Right atrium auricular region (tissue), 2 donors: ENCODE data around the gene PTPN20. TPM values are rescaled to one million over a fixed set of nuclear protein-coding genes. Genes with fewer than 3 reads are reported as not detected.

Experiments used
- DNase-seq: peaks from one replicate; pipeline ENCODE4 v3.0.0-alpha.2; 2019; ENCODE audit warnings: low spot score
- H3K27ac ChIP-seq, 2 donors: fragments of 200-600 bp; sonication (generic); 1 replicate in 1 of 2; 2 replicates in 1 of 2; pipeline ENCODE4 v1.5.1; 2016 to 2019
- H3K27me3 ChIP-seq, 2 donors: fragments of 200-600 bp; sonication (generic); one replicate each; pipeline versions ENCODE4 v1.5.1 to v1.6.0; 2017 to 2019
- H3K36me3 ChIP-seq: fragments of 200-600 bp; sonication (generic); one replicate; pipeline ENCODE4 v1.5.1; 2016
- H3K4me1 ChIP-seq, 2 donors: fragments of 200-600 bp; sonication (generic); one replicate each; pipeline versions ENCODE4 v1.5.1 to v1.6.0; 2017 to 2019
- H3K4me3 ChIP-seq, 2 donors: fragments of 200-600 bp; sonication (generic); 1 replicate in 1 of 2; 2 replicates in 1 of 2; pipeline ENCODE4 v1.5.1; 2017 to 2019; ENCODE audit warnings: mild to moderate bottlenecking in 1 of 2, moderate library complexity in 1 of 2
- H3K9me3 ChIP-seq, 2 donors: fragments of 200-600 bp; sonication (generic); one replicate each; pipeline ENCODE4 v1.5.1; 2019
- total RNA-seq, 2 donors: library from RNA; depleted of rRNA; stranded (reverse); fragments of >200 nt; gene quantifications; one replicate each; pipeline ENCODE4 v1.1.0, GENCODE V29; 2016
- TF ChIP-seq, protein P1 (sequence below), 2 donors: fragments of 200-600 bp; sonication (generic); IDR thresholded peaks; one replicate each; pipeline ENCODE4 v1.5.1; 2019; ENCODE audit warnings: antibody characterized with exemption in 2 of 2

The PTPN20 gene
- total RNA-seq, 2 donors from 2014 or later, result 7.5 to 16.2 TPM

DNA sequence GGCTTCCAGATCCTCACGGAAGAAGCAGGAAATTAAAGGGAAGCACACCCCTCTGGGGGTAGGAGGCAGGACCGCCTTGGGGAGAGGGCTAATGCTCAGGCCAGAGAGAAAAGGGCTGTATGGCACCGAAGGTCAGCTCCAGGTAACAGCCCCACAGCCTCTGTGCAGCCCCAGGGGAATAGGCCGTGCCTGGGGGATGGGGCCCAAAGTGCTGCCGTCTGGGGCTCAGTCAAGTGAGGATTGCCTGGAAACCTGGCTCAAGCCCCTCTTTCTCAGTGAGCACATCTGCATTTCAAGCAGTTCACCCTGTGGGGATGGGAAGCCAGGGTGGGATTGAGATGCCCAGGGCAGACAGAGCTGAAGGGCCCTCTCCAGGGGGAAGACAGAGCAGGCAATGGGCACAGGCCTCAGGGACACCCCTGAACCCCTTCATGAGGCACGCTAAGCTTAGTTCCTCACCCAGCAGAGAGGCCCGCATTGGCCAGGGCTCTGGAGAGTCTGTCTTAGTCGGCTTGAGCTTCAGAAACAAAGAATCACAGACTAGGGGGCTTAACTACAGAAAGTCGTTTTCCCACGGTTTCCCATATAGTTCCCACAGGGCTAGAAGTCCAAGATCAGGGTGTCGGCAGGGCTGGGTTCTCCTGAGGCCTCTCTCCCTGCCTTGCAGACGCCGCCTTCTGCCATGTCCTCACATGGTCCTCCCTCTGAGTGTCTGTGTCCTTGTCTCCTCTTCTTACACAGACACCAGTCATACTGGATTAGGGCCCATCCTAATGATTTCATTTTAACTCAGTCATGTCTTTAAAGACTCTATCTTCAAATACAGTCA, 118.2 kb downstream of the PTPN20 start:
- no peak overlapping the region for H3K4me3 ChIP-seq
- TF ChIP-seq, protein P1, sequence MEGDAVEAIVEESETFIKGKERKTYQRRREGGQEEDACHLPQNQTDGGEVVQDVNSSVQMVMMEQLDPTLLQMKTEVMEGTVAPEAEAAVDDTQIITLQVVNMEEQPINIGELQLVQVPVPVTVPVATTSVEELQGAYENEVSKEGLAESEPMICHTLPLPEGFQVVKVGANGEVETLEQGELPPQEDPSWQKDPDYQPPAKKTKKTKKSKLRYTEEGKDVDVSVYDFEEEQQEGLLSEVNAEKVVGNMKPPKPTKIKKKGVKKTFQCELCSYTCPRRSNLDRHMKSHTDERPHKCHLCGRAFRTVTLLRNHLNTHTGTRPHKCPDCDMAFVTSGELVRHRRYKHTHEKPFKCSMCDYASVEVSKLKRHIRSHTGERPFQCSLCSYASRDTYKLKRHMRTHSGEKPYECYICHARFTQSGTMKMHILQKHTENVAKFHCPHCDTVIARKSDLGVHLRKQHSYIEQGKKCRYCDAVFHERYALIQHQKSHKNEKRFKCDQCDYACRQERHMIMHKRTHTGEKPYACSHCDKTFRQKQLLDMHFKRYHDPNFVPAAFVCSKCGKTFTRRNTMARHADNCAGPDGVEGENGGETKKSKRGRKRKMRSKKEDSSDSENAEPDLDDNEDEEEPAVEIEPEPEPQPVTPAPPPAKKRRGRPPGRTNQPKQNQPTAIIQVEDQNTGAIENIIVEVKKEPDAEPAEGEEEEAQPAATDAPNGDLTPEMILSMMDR (IDR thresholded peaks at IDR 0.05), result no peak
- no peaks in the 10 kb centered on the region for H3K27me3 ChIP-seq
- no peaks in the 10 kb centered on the region for H3K36me3 ChIP-seq
- H3K9me3 ChIP-seq, result no peaks in the 10 kb centered on the region
- peak; percentile 58 for DNase-seq
- peak overlapping the region in 1 of 2 donors; percentile 58 for H3K27ac ChIP-seq
- peaks cover 0 to 7% of the 10 kb centered on the region in 2 donors for H3K4me1 ChIP-seq

DNA sequence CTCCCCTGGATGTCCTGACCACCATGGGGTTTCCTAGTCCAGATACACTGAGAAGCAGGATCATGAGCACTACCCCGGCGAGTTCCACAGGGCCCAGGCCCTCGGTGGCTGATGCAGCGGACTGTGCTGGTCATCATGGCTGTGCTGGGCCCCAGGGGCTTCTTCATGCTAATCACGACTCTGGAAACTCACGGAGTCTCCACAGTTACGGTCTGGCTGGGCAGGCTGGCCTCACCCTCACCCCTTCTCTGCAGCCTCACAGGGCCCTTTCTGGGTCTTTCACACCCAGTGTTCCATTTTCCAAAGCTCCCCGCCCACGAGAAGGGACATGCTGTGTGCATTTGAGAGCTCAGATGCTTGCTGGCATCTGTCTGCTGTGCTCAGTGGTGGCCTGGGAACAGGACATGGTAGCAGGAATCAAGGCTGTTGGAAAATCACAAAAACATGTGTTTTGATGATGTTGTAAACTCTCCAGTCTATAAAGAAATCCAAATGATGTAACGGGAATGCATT, 119.0 kb downstream of the PTPN20 start:
- Histone ChIP-seq H3K9me3 (no peaks in the 10 kb centered on the region), H3K36me3 (no peaks in the 10 kb centered on the region), H3K27me3 (no peaks in the 10 kb centered on the region), H3K4me1 (no peaks in the 10 kb centered on the region), H3K27ac (peak overlapping the region; percentile 4 to 58), H3K4me3 (no peak overlapping the region)
- TF ChIP-seq, protein P1 (IDR thresholded peaks at IDR 0.05), result no peak
- DNase-seq, result peak; percentile 57

DNA sequence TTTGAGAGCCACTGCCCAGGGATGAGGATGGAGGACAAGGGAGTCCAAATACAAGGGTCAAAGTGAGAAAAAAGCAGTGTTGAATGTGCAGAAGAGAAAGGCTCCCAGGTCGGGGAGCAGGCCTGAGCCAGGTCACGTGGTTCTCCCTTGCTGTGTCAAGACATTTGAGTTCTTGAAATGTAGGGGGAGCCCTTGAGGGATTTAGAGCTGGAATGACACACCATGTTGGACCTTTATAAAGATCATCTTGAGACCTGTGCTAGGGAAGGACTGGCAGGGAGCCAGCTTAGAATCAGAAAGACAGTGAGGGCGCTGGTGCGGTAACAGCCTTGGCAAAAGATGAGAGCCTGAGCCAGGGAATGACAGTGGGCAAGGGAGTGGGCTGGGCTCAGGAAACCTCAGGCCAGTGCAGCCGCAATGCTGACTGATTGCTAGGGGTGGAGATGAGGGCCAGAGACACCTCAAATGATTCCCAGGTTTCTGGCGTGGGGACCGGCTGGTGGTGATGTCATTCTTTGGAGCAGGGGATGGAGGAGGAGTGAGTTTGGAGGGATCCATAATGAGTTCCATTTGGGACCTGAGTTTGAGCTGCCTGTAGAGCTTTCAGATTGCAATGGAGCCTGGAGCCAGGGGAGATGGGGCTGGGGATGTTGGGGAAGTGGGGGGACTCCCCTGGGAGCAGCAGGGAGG, 120.1 kb downstream of the PTPN20 start:
- Histone ChIP-seq H3K36me3 (no peaks in the 10 kb centered on the region), H3K27ac (peak overlapping the region; percentile 7 to 17), H3K4me1 (no peaks in the 10 kb centered on the region), H3K27me3 (no peaks in the 10 kb centered on the region), H3K9me3 (no peaks in the 10 kb centered on the region), H3K4me3 (no peak overlapping the region)
- TF ChIP-seq, protein P1 (IDR thresholded peaks at IDR 0.05), result no peak
- DNase-seq, result peak; percentile 55

DNA sequence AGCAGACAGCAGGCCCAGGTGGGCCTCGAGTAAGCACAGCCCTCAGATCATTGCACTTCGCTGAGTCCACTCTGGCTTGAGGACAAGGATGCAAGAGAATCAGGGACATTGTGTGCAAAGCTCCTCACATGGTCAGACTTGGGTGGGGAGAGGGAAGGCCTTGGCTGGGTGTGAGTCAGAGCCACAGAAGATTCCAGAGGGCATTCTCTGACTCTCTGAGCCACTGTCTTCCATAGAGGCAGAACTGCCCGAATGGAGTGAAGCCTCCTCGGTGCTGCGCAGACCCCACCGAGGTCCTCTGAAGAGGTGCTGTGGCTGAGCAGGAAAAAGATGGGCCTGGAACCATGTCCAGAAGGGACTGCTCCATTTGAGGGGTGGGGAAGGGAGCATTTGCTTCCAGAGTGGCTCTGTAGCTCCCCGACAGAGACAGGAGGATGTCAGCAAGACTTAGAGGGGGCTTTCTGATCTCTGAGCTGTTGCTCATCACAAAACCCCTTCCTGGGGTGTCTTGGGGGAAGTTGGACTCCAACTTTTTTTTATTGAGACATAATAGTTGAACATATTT, 120.8 kb downstream of the PTPN20 start:
- TF ChIP-seq, protein P1 (IDR thresholded peaks at IDR 0.05), result no peak
- H3K4me1 ChIP-seq, result no peaks in the 10 kb centered on the region
- H3K4me3 ChIP-seq, result no peak overlapping the region
- peak overlapping the region; percentile 17 to 56 for H3K27ac ChIP-seq
- H3K36me3 ChIP-seq, result no peaks in the 10 kb centered on the region
- H3K27me3 ChIP-seq, result no peaks in the 10 kb centered on the region
- DNase-seq, result peak; percentile 67
- H3K9me3 ChIP-seq, result no peaks in the 10 kb centered on the region

DNA sequence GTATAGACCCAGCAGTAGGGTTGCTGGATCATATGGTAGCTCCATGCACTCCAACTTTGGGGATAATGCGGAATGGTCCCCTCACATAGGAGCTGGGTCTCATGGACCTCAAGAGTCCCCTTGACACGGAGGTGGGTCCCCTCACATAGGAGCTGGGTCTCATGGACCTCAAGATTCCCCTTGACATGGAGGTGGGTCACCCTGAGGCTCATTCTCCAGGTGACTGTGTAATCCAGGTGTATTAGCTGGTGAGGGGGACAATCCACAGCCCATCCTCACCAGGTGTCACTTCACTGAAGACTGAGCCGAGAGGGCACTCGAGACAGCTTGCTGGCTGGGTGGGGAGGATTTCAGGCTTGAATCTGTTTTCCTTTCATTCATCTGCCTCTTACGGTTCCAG, 121.9 kb downstream of the PTPN20 start:
- H3K27me3 ChIP-seq, result no peaks in the 10 kb centered on the region
- DNase-seq, result no peak
- no peaks in the 10 kb centered on the region for H3K9me3 ChIP-seq
- no peak overlapping the region for H3K4me3 ChIP-seq
- no peaks in the 10 kb centered on the region for H3K4me1 ChIP-seq
- H3K27ac ChIP-seq, result no peak overlapping the region
- H3K36me3 ChIP-seq, result no peaks in the 10 kb centered on the region
- TF ChIP-seq, protein P1 (IDR thresholded peaks at IDR 0.05), result no peak
